Fibroblast of lung (primary cell): ENCODE results near the gene UAP1L1. TPM values are rescaled to one million over a fixed set of nuclear protein-coding genes. Genes with fewer than 3 reads are reported as not detected.
"Not testable (repeated sequence)": the region's sequence is repeated elsewhere in the genome, so short reads cannot be mapped to it uniquely, and the experiment has no call there.

Source experiments
- DNase-seq, 2 donors: peaks; one replicate each; pipeline versions ENCODE4 v3.0.0 to v3.0.0-alpha.2; 2010; ENCODE audit warnings: low read depth in 2 of 2
- H2AFZ ChIP-seq: 2 replicates; pipeline ENCODE4 v1.5.1; 2012; ENCODE audit warnings: low read length, control low read depth, inconsistent platforms
- H3K27ac ChIP-seq: 2 replicates; pipeline ENCODE4 v1.5.1; 2011; ENCODE audit warnings: low read length, control low read depth; ENCODE audit not compliant: insufficient read depth
- H3K27me3 ChIP-seq: 2 replicates; pipeline ENCODE4 v1.5.1; 2011; ENCODE audit warnings: mild to moderate bottlenecking, low read length; ENCODE audit not compliant: control insufficient read depth, insufficient read depth
- H3K36me3 ChIP-seq: 2 replicates; pipeline ENCODE4 v1.5.1; 2011; ENCODE audit warnings: low read length; ENCODE audit not compliant: control insufficient read depth, insufficient read depth
- H3K4me1 ChIP-seq: 2 replicates; pipeline ENCODE4 v1.5.1; 2011; ENCODE audit warnings: low read length; ENCODE audit not compliant: control insufficient read depth, insufficient read depth; ENCODE audit errors: extremely low read depth
- H3K4me2 ChIP-seq: 2 replicates; pipeline ENCODE4 v1.5.1; 2011; ENCODE audit warnings: low read length, control low read depth; ENCODE audit not compliant: insufficient read depth; ENCODE audit errors: extremely low read depth
- H3K4me3 ChIP-seq, 4 experiments: fragments of 200-600 bp in 1 of 4; sonication (generic) in 1 of 4; replicated peaks in 1 of 4; 2 replicates each; pipeline ENCODE4 v1.5.1; 2011 to 2016; ENCODE audit warnings: low read length in 4 of 4, low read depth in 3 of 4, mild to moderate bottlenecking in 3 of 4, control low read depth in 2 of 4, inconsistent platforms in 1 of 4, mixed read lengths in 1 of 4; ENCODE audit not compliant: insufficient read depth in 1 of 4; ENCODE audit errors: control extremely low read depth in 1 of 4
- H3K79me2 ChIP-seq: 2 replicates; pipeline ENCODE4 v1.5.1; 2012; ENCODE audit warnings: mild to moderate bottlenecking, low read length, inconsistent platforms; ENCODE audit not compliant: control insufficient read depth, insufficient read depth
- H3K9ac ChIP-seq: 2 replicates; pipeline ENCODE4 v1.5.1; 2011; ENCODE audit warnings: mild to moderate bottlenecking, low read length, control low read depth; ENCODE audit not compliant: insufficient read depth
- H3K9me3 ChIP-seq: 2 replicates; pipeline ENCODE4 v1.5.1; 2012; ENCODE audit warnings: low read depth, low read length; ENCODE audit not compliant: control insufficient read depth, insufficient read depth
- H4K20me1 ChIP-seq: 2 replicates; pipeline ENCODE4 v1.5.1; 2011; ENCODE audit warnings: low read length; ENCODE audit not compliant: control insufficient read depth, insufficient read depth; ENCODE audit errors: extremely low read depth
- CTCF ChIP-seq, 2 donors: IDR thresholded peaks in 1 of 2; conservative IDR thresholded peaks in 1 of 2; 1 replicate in 1 of 2; 2 replicates in 1 of 2; pipeline ENCODE4 v1.5.1; 2011 to 2012; ENCODE audit warnings: low read length in 2 of 2, control low read depth in 1 of 2, inconsistent platforms in 1 of 2, low read depth in 1 of 2, mild to moderate bottlenecking in 1 of 2
- EZH2 ChIP-seq: IDR thresholded peaks from 2 replicates; pipeline ENCODE4 v1.5.1; 2012; ENCODE audit warnings: low read length, control low read depth, mild to moderate bottlenecking; ENCODE audit errors: missing control alignments
- polyA plus RNA-seq, 2 donors: library from polyadenylated mRNA; depleted of rRNA in 1 of 2; stranded (reverse) in 1 of 2; unstranded in 1 of 2; fragments of >200 nt; gene quantifications; 2 replicates each; pipeline ENCODE4 v1.2.1, GENCODE V29; 2011 to 2012; ENCODE audit warnings: missing spikeins in 1 of 2
- total RNA-seq: library from RNA; depleted of rRNA; stranded (reverse); fragments of >200 nt; gene quantifications from 2 replicates; pipeline ENCODE4 v1.2.1, GENCODE V29; 2014

UAP1L1 gene
- total and polyA plus RNA-seq, 2 donors (not counting 1 experiment from before 2014, with no cell fraction given): 16.4 to 21.1 TPM

- no peak for DNase-seq
- no peak within 1 kb of the TSS for H3K27ac ChIP-seq
- no peaks in the 10 kb centered on the region for H3K27me3 ChIP-seq
- no peaks in the 10 kb centered on the region for H4K20me1 ChIP-seq
- H3K9me3 ChIP-seq: no peaks in the 10 kb centered on the region
- H2AFZ ChIP-seq: no peak within 1 kb of the TSS
- H3K9ac ChIP-seq: no peak within 1 kb of the TSS
- H3K36me3 ChIP-seq: no peaks in the 10 kb centered on the region
- no peaks in the 10 kb centered on the region for H3K79me2 ChIP-seq
- TF ChIP-seq EZH2 (no peak), CTCF (conservative IDR thresholded peaks at IDR 0.05 in 1 of 2, IDR thresholded peaks at IDR 0.05 in 1 of 2; ENCODE audit: low read depth in 1 of 2, low read length in 2 of 2) (no peak)
- H3K4me1 ChIP-seq: peaks cover 4% of the 10 kb centered on the region
- no peak within 1 kb of the TSS for H3K4me3 ChIP-seq
- no peak within 1 kb of the TSS for H3K4me2 ChIP-seq
These were observed 45.2 kb upstream of the UAP1L1 start, which contains the start of gene FUT7 for GRCh38 chr9:137031904-137032640. Gene FUT7, minus strand, starts transcription at chr9:137032088. Its CDS starts 97 bp downstream, at chr9:137031991.

- Histone ChIP-seq H3K79me2 (no peaks in the 10 kb centered on the region), H3K4me3 (no peak overlapping the region), H3K27me3 (no peaks in the 10 kb centered on the region), H3K9ac (no peak overlapping the region), H4K20me1 (no peaks in the 10 kb centered on the region), H3K36me3 (no peaks in the 10 kb centered on the region), H2AFZ (no peak overlapping the region), H3K27ac (no peak overlapping the region), H3K9me3 (no peaks in the 10 kb centered on the region), H3K4me2 (no peak overlapping the region), H3K4me1 (peaks cover 4% of the 10 kb centered on the region)
- DNase-seq: no peak
- TF ChIP-seq CTCF (conservative IDR thresholded peaks at IDR 0.05 in 1 of 2, IDR thresholded peaks at IDR 0.05 in 1 of 2; ENCODE audit: low read depth in 1 of 2, low read length in 2 of 2): no peak
- no peak for TF ChIP-seq EZH2
These were observed 44.5 kb upstream of the UAP1L1 start for GRCh38 chr9:137032858-137033257.

- not testable (repeated sequence) for H3K36me3 ChIP-seq, H3K4me3 ChIP-seq, H3K4me2 ChIP-seq, H2AFZ ChIP-seq, DNase-seq, H3K9me3 ChIP-seq, H3K27me3 ChIP-seq, H3K27ac ChIP-seq, H3K9ac ChIP-seq, H4K20me1 ChIP-seq, H3K4me1 ChIP-seq, H3K79me2 ChIP-seq
These were observed 43.8 kb upstream of the UAP1L1 start for GRCh38 chr9:137033481-137033880.
